WTC11 (cell line): ENCODE results near the gene PROB1. TPM values are rescaled to one million over a fixed set of nuclear protein-coding genes. Genes with fewer than 3 reads are reported as not detected.

Experiments used
- ATAC-seq: fragments of 200-7000 bp; cut with Tn5 transposase; 2 replicates; pipeline ENCODE4 v1.10.0; 2021; ENCODE audit warnings: mild to moderate bottlenecking, moderate library complexity
- CTCF ChIA-PET: fragments of 300-600 bp; sonication (Branson Sonifier 250); formaldehyde crosslinking; loops from one replicate; lab custom pipeline; 2021; ENCODE audit warnings: antibody characterized with exemption; lab: Charles Lee
- POLR2A ChIA-PET: fragments of 350-600 bp; sonication (Branson Sonifier 250); formaldehyde crosslinking; loops from one replicate; lab custom pipeline; 2021; ENCODE audit warnings: antibody characterized with exemption; lab: Charles Lee
- DNase-seq: peaks from one replicate; pipeline ENCODE4 v3.0.0; 2021; ENCODE audit warnings: low spot score
- H3K27ac Mint-ChIP-seq: 2 replicates; pipeline ENCODE4 v1.8.0; 2021; ENCODE audit warnings: mixed read lengths
- H3K27me3 Mint-ChIP-seq: 2 replicates; pipeline ENCODE4 v1.8.0; 2021; ENCODE audit warnings: low read depth, mild to moderate bottlenecking, moderate library complexity, mixed read lengths
- H3K36me3 Mint-ChIP-seq: 2 replicates; pipeline ENCODE4 v1.8.0; 2021; ENCODE audit warnings: mixed read lengths
- H3K4me1 Mint-ChIP-seq: 2 replicates; pipeline ENCODE4 v1.8.0; 2022; ENCODE audit warnings: mixed read lengths
- H3K4me3 Mint-ChIP-seq: 2 replicates; pipeline ENCODE4 v1.8.0; 2021; ENCODE audit warnings: mild to moderate bottlenecking, moderate library complexity, mixed read lengths
- H3K9me3 Mint-ChIP-seq: 2 replicates; pipeline ENCODE4 v1.8.0; 2021; ENCODE audit warnings: mixed read lengths
- ESRRA ChIP-seq: sonication (generic); formaldehyde crosslinking; IDR thresholded peaks from 2 replicates; pipeline ENCODE4 v1.8.1; 2022; ENCODE audit warnings: mild to moderate bottlenecking, missing genetic modification reagents, borderline replicate concordance
- FOXK1 ChIP-seq: sonication (generic); formaldehyde crosslinking; IDR thresholded peaks from 2 replicates; pipeline ENCODE4 v1.8.0; 2022; ENCODE audit warnings: mild to moderate bottlenecking, moderate library complexity, missing genetic modification reagents
- FOXP1 ChIP-seq: sonication (generic); formaldehyde crosslinking; IDR thresholded peaks from 2 replicates; pipeline ENCODE4 v1.8.0; 2022; ENCODE audit warnings: missing genetic modification reagents, mild to moderate bottlenecking, moderate library complexity, borderline replicate concordance
- GTF2I ChIP-seq: fragments of 250-450 bp; sonication (Bioruptor Pico); conservative IDR thresholded peaks from 2 replicates; pipeline ENCODE4 v1.4.0; 2021; ENCODE audit warnings: mild to moderate bottlenecking
- JUN ChIP-seq: sonication (generic); formaldehyde crosslinking; IDR thresholded peaks from 2 replicates; pipeline ENCODE4 v1.8.0; 2023; ENCODE audit warnings: mild to moderate bottlenecking, missing genetic modification reagents
- MAX ChIP-seq: sonication (generic); formaldehyde crosslinking; IDR thresholded peaks from 2 replicates; pipeline ENCODE4 v1.8.0; 2022; ENCODE audit warnings: mild to moderate bottlenecking, missing genetic modification reagents
- MXD4 ChIP-seq: fragments of 250-450 bp; sonication (Bioruptor Pico); IDR thresholded peaks from 2 replicates; pipeline ENCODE4 v1.8.0; 2021; ENCODE audit warnings: mild to moderate bottlenecking, moderate library complexity, borderline replicate concordance
- MYBL2 ChIP-seq: sonication (generic); formaldehyde crosslinking; IDR thresholded peaks from 2 replicates; pipeline ENCODE4 v1.8.1; 2023; ENCODE audit warnings: mild to moderate bottlenecking, moderate library complexity, missing genetic modification reagents
- NR1H2 ChIP-seq: sonication (generic); formaldehyde crosslinking; IDR thresholded peaks from 2 replicates; pipeline ENCODE4 v1.9.0; 2021; ENCODE audit warnings: mild to moderate bottlenecking, moderate library complexity, missing genetic modification reagents
- NR2C2 ChIP-seq: sonication (generic); formaldehyde crosslinking; IDR thresholded peaks from 2 replicates; pipeline ENCODE4 v1.8.0; 2022; ENCODE audit warnings: mild to moderate bottlenecking, missing genetic modification reagents
- NR3C1 ChIP-seq: sonication (generic); formaldehyde crosslinking; conservative IDR thresholded peaks from 2 replicates; pipeline ENCODE4 v1.8.1; 2023; ENCODE audit warnings: low read depth, mild to moderate bottlenecking, missing genetic modification reagents
- PREB ChIP-seq: sonication (generic); formaldehyde crosslinking; IDR thresholded peaks from 2 replicates; pipeline ENCODE4 v1.8.1; 2022; ENCODE audit warnings: mild to moderate bottlenecking, missing genetic modification reagents, moderate library complexity, borderline replicate concordance
- SMAD3 ChIP-seq: sonication (generic); formaldehyde crosslinking; IDR thresholded peaks from 2 replicates; pipeline ENCODE4 v1.8.0; 2022; ENCODE audit warnings: missing genetic modification reagents, mild to moderate bottlenecking, borderline replicate concordance
- STAT6 ChIP-seq: sonication (generic); formaldehyde crosslinking; conservative IDR thresholded peaks from 2 replicates; pipeline ENCODE4 v1.8.1; 2023; ENCODE audit warnings: mild to moderate bottlenecking, low read depth, missing genetic modification reagents, moderate library complexity
- USF1 ChIP-seq: sonication (generic); formaldehyde crosslinking; IDR thresholded peaks from 2 replicates; pipeline ENCODE4 v1.8.0; 2022; ENCODE audit warnings: mild to moderate bottlenecking, missing genetic modification reagents
- ZNF138 ChIP-seq: sonication (generic); formaldehyde crosslinking; conservative IDR thresholded peaks from 2 replicates; pipeline ENCODE4 v1.8.1; 2022; ENCODE audit warnings: mild to moderate bottlenecking, moderate library complexity, missing genetic modification reagents
- ZNF263 ChIP-seq: sonication (generic); formaldehyde crosslinking; IDR thresholded peaks from 2 replicates; pipeline ENCODE4 v1.8.1; 2022; ENCODE audit warnings: low read depth, mild to moderate bottlenecking, moderate library complexity, missing genetic modification reagents
- ZNF532 ChIP-seq: fragments of 250-450 bp; sonication (Bioruptor Pico); IDR thresholded peaks from 2 replicates; pipeline ENCODE4 v1.9.0; 2021; ENCODE audit warnings: mild to moderate bottlenecking, borderline replicate concordance
- total RNA-seq: library from RNA; stranded (reverse); gene quantifications from 3 replicates; pipeline ENCODE4 v1.2.3, GENCODE V29; 2021
- TF ChIP-seq, protein P1 (sequence below): sonication (generic); formaldehyde crosslinking; IDR thresholded peaks from 2 replicates; pipeline ENCODE4 v1.8.1; 2023; ENCODE audit warnings: mild to moderate bottlenecking, missing genetic modification reagents

Gene PROB1
- total RNA-seq, 1 experiment from 2014 or later: 2.5 TPM

DNA sequence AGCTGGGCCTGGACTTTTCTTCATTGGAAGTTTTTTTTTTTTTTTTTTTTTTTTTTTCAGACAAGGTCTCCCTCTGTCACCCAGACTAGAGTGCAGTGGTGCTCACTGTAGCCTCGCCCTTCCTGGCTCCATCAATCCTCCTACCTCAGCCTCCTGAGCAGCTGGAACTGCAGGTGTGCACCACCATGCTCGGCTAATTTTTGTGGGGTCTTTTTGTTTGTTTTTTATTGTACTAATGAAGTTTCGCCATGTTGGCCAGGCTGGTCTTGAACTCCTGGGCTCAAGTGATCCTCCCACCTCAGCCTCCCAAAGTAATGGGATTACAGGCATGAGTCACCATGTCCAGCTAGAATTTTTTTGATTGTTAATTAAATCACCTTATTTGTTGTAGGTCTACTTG, 40.8 kb upstream of the PROB1 start (continued):
- TF ChIP-seq NR3C1 (CRISPR knock-in tag): no peak
- TF ChIP-seq, protein P1, sequence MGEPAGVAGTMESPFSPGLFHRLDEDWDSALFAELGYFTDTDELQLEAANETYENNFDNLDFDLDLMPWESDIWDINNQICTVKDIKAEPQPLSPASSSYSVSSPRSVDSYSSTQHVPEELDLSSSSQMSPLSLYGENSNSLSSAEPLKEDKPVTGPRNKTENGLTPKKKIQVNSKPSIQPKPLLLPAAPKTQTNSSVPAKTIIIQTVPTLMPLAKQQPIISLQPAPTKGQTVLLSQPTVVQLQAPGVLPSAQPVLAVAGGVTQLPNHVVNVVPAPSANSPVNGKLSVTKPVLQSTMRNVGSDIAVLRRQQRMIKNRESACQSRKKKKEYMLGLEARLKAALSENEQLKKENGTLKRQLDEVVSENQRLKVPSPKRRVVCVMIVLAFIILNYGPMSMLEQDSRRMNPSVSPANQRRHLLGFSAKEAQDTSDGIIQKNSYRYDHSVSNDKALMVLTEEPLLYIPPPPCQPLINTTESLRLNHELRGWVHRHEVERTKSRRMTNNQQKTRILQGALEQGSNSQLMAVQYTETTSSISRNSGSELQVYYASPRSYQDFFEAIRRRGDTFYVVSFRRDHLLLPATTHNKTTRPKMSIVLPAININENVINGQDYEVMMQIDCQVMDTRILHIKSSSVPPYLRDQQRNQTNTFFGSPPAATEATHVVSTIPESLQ: no peak

- CTCF ChIA-PET: interaction anchor here (2.4 kb wide), 1 partner anchor 9 kb away, joined by 8 read pairs; no protein-coding TSS in a partner anchor
- H3K27me3 Mint-ChIP-seq: no peaks in the 10 kb centered on the region
- no peak overlapping the region for H3K27ac Mint-ChIP-seq
- H3K9me3 Mint-ChIP-seq: no peaks in the 10 kb centered on the region
- DNase-seq (no peak), ATAC-seq (no peak)
- H3K4me1 Mint-ChIP-seq: no peaks in the 10 kb centered on the region
- no peak for TF ChIP-seq MXD4 (CRISPR knock-in tag)
- no peak for TF ChIP-seq ZNF263
- no peak for TF ChIP-seq NR1H2 (CRISPR knock-in tag)
- no peak for TF ChIP-seq SMAD3
- TF ChIP-seq MYBL2 (CRISPR knock-in tag): no peak
- TF ChIP-seq NR2C2 (CRISPR knock-in tag): no peak
- TF ChIP-seq ZNF532 (CRISPR knock-in tag): no peak
- no peak for TF ChIP-seq FOXK1
- TF ChIP-seq NR3C1 (CRISPR knock-in tag): no peak
- TF ChIP-seq MAX (CRISPR knock-in tag): no peak
- TF ChIP-seq USF1: no peak
- no peak for TF ChIP-seq ESRRA (CRISPR knock-in tag)
- no peak for TF ChIP-seq GTF2I
- TF ChIP-seq FOXP1 (CRISPR knock-in tag): no peak
- POLR2A ChIA-PET: no interaction called here
- H3K4me3 Mint-ChIP-seq: no peak overlapping the region
- H3K36me3 Mint-ChIP-seq: peaks cover 16% of the 10 kb centered on the region
Observed at GRCh38 chr5:139431706-139432105, 36.8 kb upstream of the PROB1 start.

- H3K27me3 Mint-ChIP-seq: no peaks in the 10 kb centered on the region
- H3K4me3 Mint-ChIP-seq: no peak overlapping the region
- H3K9me3 Mint-ChIP-seq: no peaks in the 10 kb centered on the region
- no peak for DNase-seq
- ATAC-seq: no peak
- ChIA-PET CTCF (no interaction called here), POLR2A (interaction anchor here (0.5 to 1.2 kb wide), 2 partner anchors 9 to 93 kb away, joined by 4 to 5 read pairs; partner anchors contain the start of gene DNAJC18)
- peaks cover 20% of the 10 kb centered on the region for H3K36me3 Mint-ChIP-seq
- no peaks in the 10 kb centered on the region for H3K4me1 Mint-ChIP-seq
- no peak overlapping the region for H3K27ac Mint-ChIP-seq
- no peak for TF ChIP-seq NR3C1 (CRISPR knock-in tag)
- TF ChIP-seq STAT6 (CRISPR knock-in tag): no peak
- no peak for TF ChIP-seq JUN (CRISPR knock-in tag)
- TF ChIP-seq ZNF138 (CRISPR knock-in tag): no peak
- no peak for TF ChIP-seq PREB
Observed at GRCh38 chr5:139430015-139430414, 35.1 kb upstream of the PROB1 start.
